GM12801 (cell line): ENCODE measurements around the gene KLHDC8B.

Experiments used
- CTCF ChIP-seq: IDR thresholded peaks from one replicate; pipeline ENCODE4 v1.5.1; 2011; ENCODE audit warnings: control low read depth; ENCODE audit not compliant: insufficient read length; ENCODE audit errors: extremely low read depth

The KLHDC8B gene

GRCh38 chr3:49166752-49167556 lies 4.4 kb upstream of the KLHDC8B start:
- TF ChIP-seq CTCF: no peak

- TF ChIP-seq CTCF: no peak
These were observed 667 bp upstream of the KLHDC8B start for GRCh38 chr3:49170744-49171118.

GRCh38 chr3:49171775-49172500 lies 540 bp downstream of the KLHDC8B start:
- no peak for TF ChIP-seq CTCF

- no peak for TF ChIP-seq CTCF
These were observed 1.2 kb downstream of the KLHDC8B start for GRCh38 chr3:49172551-49173041.

- TF ChIP-seq CTCF: no peak
These were observed 1.9 kb downstream of the KLHDC8B start for GRCh38 chr3:49173116-49173791.

- TF ChIP-seq CTCF: no peak
These were observed 2.4 kb downstream of the KLHDC8B start for GRCh38 chr3:49173792-49174170.

GRCh38 chr3:49174397-49174985 lies 3.1 kb downstream of the KLHDC8B start:
- TF ChIP-seq CTCF: no peak
